Subcutaneous preadipocyte (primary cell): ENCODE results near the gene PAN3. TPM values are rescaled to one million over a fixed set of nuclear protein-coding genes. Genes with fewer than 3 reads are reported as not detected.

Experiments used
- small RNA-seq: library from RNA; depleted of rRNA; stranded (forward); fragments of <200 nt; gene quantifications from one replicate; pipeline ENCODE3, GENCODE V24; 2012
- total RNA-seq: library from RNA; depleted of rRNA; stranded (reverse); fragments of >200 nt; gene quantifications from 2 replicates; pipeline ENCODE4 v1.2.3, GENCODE V29; 2012

Gene PAN3, protein sequence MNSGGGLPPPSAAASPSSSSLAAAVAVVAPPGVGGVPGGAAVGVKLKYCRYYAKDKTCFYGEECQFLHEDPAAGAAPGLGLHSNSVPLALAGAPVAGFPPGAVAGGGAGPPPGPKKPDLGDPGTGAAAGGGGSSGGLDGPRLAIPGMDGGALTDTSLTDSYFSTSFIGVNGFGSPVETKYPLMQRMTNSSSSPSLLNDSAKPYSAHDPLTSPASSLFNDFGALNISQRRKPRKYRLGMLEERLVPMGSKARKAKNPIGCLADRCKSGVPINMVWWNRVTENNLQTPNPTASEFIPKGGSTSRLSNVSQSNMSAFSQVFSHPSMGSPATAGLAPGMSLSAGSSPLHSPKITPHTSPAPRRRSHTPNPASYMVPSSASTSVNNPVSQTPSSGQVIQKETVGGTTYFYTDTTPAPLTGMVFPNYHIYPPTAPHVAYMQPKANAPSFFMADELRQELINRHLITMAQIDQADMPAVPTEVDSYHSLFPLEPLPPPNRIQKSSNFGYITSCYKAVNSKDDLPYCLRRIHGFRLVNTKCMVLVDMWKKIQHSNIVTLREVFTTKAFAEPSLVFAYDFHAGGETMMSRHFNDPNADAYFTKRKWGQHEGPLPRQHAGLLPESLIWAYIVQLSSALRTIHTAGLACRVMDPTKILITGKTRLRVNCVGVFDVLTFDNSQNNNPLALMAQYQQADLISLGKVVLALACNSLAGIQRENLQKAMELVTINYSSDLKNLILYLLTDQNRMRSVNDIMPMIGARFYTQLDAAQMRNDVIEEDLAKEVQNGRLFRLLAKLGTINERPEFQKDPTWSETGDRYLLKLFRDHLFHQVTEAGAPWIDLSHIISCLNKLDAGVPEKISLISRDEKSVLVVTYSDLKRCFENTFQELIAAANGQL
- 15.8 and 20.3 TPM in 2 replicates for total RNA-seq

DNA sequence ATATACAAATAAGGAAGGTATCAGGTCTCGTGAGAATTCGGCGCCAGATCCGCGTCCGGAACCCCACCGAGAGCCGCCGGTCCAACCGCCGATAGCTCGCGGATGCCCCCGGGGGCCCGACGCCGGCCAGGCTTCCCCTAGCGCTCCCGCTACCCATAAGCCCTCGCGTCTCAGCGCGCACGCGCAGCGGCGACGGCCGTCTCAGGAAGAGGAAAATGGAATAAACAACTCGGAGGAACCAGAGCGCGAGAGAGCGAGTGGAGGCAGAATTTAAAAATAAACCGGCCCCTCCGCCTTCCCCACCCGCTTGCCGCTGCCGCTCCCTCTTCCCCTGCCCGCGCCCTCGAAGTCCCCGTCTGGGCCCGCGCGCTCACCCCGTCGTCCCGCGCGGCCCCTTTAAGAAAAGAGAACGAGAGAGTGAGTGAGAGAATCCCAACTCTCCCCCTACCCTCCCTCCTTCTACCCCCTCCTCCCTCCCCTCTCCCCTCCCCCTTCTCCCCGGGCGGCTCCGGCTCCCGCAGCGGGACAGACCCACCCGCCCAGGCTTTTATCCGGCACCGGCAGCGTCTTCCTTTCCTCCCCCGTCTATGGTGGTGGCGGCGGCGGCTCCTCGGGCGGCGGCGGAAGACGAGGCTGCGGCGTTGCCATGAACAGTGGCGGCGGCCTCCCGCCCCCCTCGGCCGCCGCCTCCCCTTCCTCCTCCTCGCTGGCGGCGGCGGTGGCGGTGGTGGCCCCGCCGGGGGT lies at the start of gene PAN3:
Gene PAN3, plus strand, starts transcription at position 534 of the 744 bp plus-strand sequence. Its CDS starts 113 bp downstream, at position 647.

DNA sequence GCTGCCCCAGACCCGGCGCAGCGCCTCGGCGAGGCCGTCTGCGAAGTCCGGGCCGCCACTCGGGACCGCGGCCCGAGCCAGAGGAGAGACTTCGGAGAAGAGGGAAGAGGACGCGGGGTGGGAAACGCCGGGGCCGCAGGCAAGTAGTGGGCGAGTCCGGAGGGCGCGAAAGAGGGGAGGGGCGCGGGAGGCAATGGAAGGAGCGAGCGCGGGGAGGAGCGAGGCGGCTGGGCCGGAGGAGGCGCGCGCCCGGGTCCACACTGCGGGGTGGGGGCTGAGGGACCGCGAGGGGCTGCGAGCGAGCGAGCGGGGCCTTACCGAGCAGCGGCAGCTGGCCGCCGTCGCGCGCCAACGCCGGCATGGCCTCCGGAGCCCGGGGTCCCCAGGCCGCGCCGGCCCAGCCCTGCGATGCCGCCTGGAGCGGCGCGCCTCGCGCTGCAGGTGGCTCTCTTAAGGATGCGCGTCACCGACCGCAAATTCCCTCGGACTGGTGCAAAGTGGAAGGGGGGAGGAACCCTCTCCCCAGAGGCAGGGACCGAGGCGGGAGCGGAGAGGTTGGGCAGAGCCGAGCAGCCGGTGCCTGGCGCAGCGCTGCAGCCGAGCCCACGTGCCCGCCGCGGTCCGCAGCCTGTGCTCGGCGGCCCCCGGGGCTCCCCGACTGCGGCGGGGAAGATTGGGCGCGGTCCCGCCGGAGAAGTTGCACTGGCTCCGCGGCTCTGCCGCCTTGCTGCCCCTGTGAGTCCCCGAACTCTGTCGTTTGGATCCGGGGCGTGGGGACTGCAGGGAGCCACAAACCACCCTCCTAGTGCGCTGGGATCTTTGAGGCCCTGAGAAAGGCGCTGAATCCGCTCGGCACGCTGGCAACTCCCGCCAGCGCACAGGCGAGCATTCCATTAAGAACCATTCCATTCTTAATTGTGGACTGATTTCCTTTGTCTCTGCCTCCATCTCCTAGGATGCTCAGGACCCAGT lies 37.9 kb upstream of the PAN3 start, which contains the start of gene FLT3:
Gene FLT3, minus strand, starts transcription at position 427 of the 972 bp plus-strand sequence. Its CDS starts 66 bp downstream, at position 361.

Small RNAs within 50 kb of the gene (small RNA-seq; reads per million reads assigned to genes)
- gene RNU6-82P, result not detected

Other genes with a start within 250 kb of the PAN3 start
- not detected in 2 replicates for gene PDX1, start 218.5 kb upstream of the PAN3 start, total RNA-seq
- not detected in 2 replicates for gene CDX2, start 169.2 kb upstream of the PAN3 start, total RNA-seq
- gene URAD, start 149.9 kb upstream of the PAN3 start, total RNA-seq, result not detected in 2 replicates
- not detected in 2 replicates for gene FLT3, start 38.0 kb upstream of the PAN3 start, total RNA-seq